ENCODE measurements around the gene ZNF597.

DNA sequence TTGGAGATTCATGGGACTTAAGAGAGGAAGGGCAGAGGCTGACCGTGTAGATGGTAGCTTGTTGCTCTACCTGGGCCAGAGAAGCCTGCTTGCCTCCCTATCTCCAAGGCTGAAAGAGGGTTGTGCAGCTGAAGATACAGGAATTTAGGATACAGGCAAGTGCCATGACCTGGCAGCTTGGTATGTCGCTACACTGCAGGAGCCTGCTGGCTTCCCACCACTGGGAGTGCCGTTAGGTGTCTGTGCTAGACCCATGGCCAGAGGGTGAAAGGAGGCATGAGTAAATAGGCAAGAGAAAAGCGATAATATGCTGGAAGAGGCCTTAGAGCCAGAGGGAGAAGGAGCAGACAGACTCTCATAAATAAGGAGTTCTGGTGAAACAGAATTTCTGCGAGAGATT lies 10.8 kb upstream of the ZNF597 start:
- no peak for TF ChIP-seq CTCF (IDR thresholded peaks at IDR 0.05)
- no peak for TF ChIP-seq POLR2A (IDR thresholded peaks at IDR 0.05)

All from lower leg skin (tissue), 3 donors.